Mesodermal cell (in vitro differentiated cells): ENCODE measurements around the gene GJA4.
"Not testable (repeated sequence)": the region's sequence is repeated elsewhere in the genome, so short reads cannot be mapped to it uniquely, and the experiment has no call there.

Experiments
- H3K27ac ChIP-seq: 2 replicates; pipeline ENCODE4 v1.7.0; 2013; ENCODE audit warnings: mild to moderate bottlenecking, low read depth, low read length, moderate library complexity; ENCODE audit not compliant: severe bottlenecking
- H3K36me3 ChIP-seq: 2 replicates; pipeline ENCODE4 v1.7.1; 2013; ENCODE audit warnings: mild to moderate bottlenecking, low read length, moderate library complexity; ENCODE audit not compliant: control insufficient read depth, insufficient read depth
- H3K4me1 ChIP-seq: one replicate; pipeline ENCODE4 v1.7.1; 2013; ENCODE audit warnings: mild to moderate bottlenecking, low read length; ENCODE audit not compliant: insufficient read depth, control insufficient read depth, poor library complexity, severe bottlenecking
- H3K4me3 ChIP-seq: 2 replicates; pipeline ENCODE4 v1.7.0; 2013; ENCODE audit warnings: low read length, control low read depth, mild to moderate bottlenecking; ENCODE audit not compliant: insufficient read depth, poor library complexity, severe bottlenecking; ENCODE audit errors: extremely low read depth
- H3K9me3 ChIP-seq: 2 replicates; pipeline ENCODE4 v1.7.1; 2013; ENCODE audit warnings: mild to moderate bottlenecking, low read length, moderate library complexity; ENCODE audit not compliant: control insufficient read depth
- WGBS, 2 experiments: methylation state at CpG; one replicate each; pipeline ENCODE4 v1.1.5; 2013; ENCODE audit warnings: missing lambda C conversion rate in 2 of 2; ENCODE audit not compliant: insufficient coverage in 2 of 2; 5-methylcytosine and 5-hydroxymethylcytosine counted together

Gene GJA4

GRCh38 chr1:34816778-34817177, 24.0 kb downstream of the GJA4 start:
- Histone ChIP-seq H3K4me1 (no peaks in the 10 kb centered on the region), H3K9me3 (no peaks in the 10 kb centered on the region), H3K4me3 (no peak overlapping the region), H3K36me3 (no peaks in the 10 kb centered on the region), H3K27ac (no peak overlapping the region)
- no CpG with 5 or more reads among the region's 3 CpGs for WGBS, 2 experiments

GRCh38 chr1:34818862-34819261, 26.1 kb downstream of the GJA4 start:
- not testable (repeated sequence) for H3K9me3 ChIP-seq, H3K36me3 ChIP-seq, H3K4me3 ChIP-seq, H3K27ac ChIP-seq, H3K4me1 ChIP-seq
- WGBS, 2 experiments: 67 to 90% methylated on average over 1 to 2 of the region's 2 CpGs

GRCh38 chr1:34822202-34822601, 29.4 kb downstream of the GJA4 start:
- no peak overlapping the region for H3K27ac ChIP-seq
- H3K4me3 ChIP-seq: no peak overlapping the region
- WGBS, 2 experiments: no CpG with 5 or more reads among the region's 3 CpGs

GRCh38 chr1:34824817-34825454, 32.1 kb downstream of the GJA4 start:
- Histone ChIP-seq H3K9me3 (no peaks in the 10 kb centered on the region), H3K4me3 (no peak overlapping the region), H3K4me1 (no peaks in the 10 kb centered on the region), H3K36me3 (no peaks in the 10 kb centered on the region), H3K27ac (no peak overlapping the region)
- 100% methylated on average over 3 of the region's 3 CpGs; no CpG with 5 or more reads in 1 of the 2 experiments for WGBS, 2 experiments

More at GRCh38 chr1:34822202-34822601, 29.4 kb downstream of the GJA4 start:
- Histone ChIP-seq H3K4me1 (no peaks in the 10 kb centered on the region), H3K9me3 (no peaks in the 10 kb centered on the region), H3K36me3 (no peaks in the 10 kb centered on the region)

GRCh38 chr1:34825455-34826091, 32.8 kb downstream of the GJA4 start:
- 73 to 92% methylated on average over 4 to 7 of the region's 11 CpGs for whole genome bisulfite sequencing, 2 experiments

GRCh38 chr1:34827341-34827941, 34.6 kb downstream of the GJA4 start:
- 66 to 92% methylated on average over 3 to 4 of the region's 5 CpGs for WGBS, 2 experiments
- Histone ChIP-seq H3K4me3 (no peak overlapping the region), H3K27ac (no peak overlapping the region), H3K4me1 (no peaks in the 10 kb centered on the region), H3K9me3 (no peaks in the 10 kb centered on the region), H3K36me3 (no peaks in the 10 kb centered on the region)

More at GRCh38 chr1:34825455-34826091, 32.8 kb downstream of the GJA4 start:
- no peaks in the 10 kb centered on the region for H3K36me3 ChIP-seq
- no peaks in the 10 kb centered on the region for H3K9me3 ChIP-seq
- no peak overlapping the region for H3K27ac ChIP-seq
- no peak overlapping the region for H3K4me3 ChIP-seq
- no peaks in the 10 kb centered on the region for H3K4me1 ChIP-seq

GRCh38 chr1:34828611-34829010, 35.8 kb downstream of the GJA4 start:
- Histone ChIP-seq H3K4me3 (no peak overlapping the region), H3K4me1 (no peaks in the 10 kb centered on the region), H3K9me3 (no peaks in the 10 kb centered on the region), H3K36me3 (no peaks in the 10 kb centered on the region), H3K27ac (no peak overlapping the region)
- 81 to 100% methylated on average over 1 to 2 of the region's 2 CpGs for WGBS, 2 experiments

- no peaks in the 10 kb centered on the region for H3K4me1 ChIP-seq
- WGBS, 2 experiments: 40% methylated on average over 1 of the region's 3 CpGs; no CpG with 5 or more reads in 1 of the 2 experiments
- no peak overlapping the region for H3K27ac ChIP-seq
- H3K4me3 ChIP-seq: no peak overlapping the region
- H3K36me3 ChIP-seq: no peaks in the 10 kb centered on the region
- H3K9me3 ChIP-seq: no peaks in the 10 kb centered on the region
These were observed 36.5 kb downstream of the GJA4 start for GRCh38 chr1:34829250-34829649.

GRCh38 chr1:34831721-34832246, 39.0 kb downstream of the GJA4 start:
- H3K9me3 ChIP-seq: no peaks in the 10 kb centered on the region
- peaks cover 8% of the 10 kb centered on the region for H3K4me1 ChIP-seq
- H3K4me3 ChIP-seq: no peak overlapping the region
- H3K36me3 ChIP-seq: no peaks in the 10 kb centered on the region
- 90 to 98% methylated on average over 5 to 6 of the region's 6 CpGs for WGBS, 2 experiments
- H3K27ac ChIP-seq: no peak overlapping the region

GRCh38 chr1:34833711-34834110, 40.9 kb downstream of the GJA4 start:
- H3K36me3 ChIP-seq: no peaks in the 10 kb centered on the region
- no peaks in the 10 kb centered on the region for H3K9me3 ChIP-seq
- H3K27ac ChIP-seq: no peak overlapping the region
- peaks cover 8% of the 10 kb centered on the region for H3K4me1 ChIP-seq
- WGBS, 2 experiments: no CpG with 5 or more reads among the region's 1 CpG
- no peak overlapping the region for H3K4me3 ChIP-seq
